Hematopoietic multipotent progenitor cell treated with erythropoietin and hydrocortisone succinate and interleukin-3 and kit ligand, for 4 days (in vitro differentiated cells): ENCODE data around the gene ZNF821.
A peak's percentile ranks its signal among the peaks of the same experiment; 100 is the strongest.
"Not testable (repeated sequence)": the region's sequence is repeated elsewhere in the genome, so short reads cannot be mapped to it uniquely, and the experiment has no call there.

Experiments
- DNase-seq: peaks from one replicate; pipeline ENCODE4 v3.0.0-alpha.2; 2015

ZNF821 gene

GRCh38 chr16:71855937-71856662, 27.9 kb downstream of the ZNF821 start:
- DNase-seq = no peak

- no peak for DNase-seq
Measured at GRCh38 chr16:71854369-71854948, 29.5 kb downstream of the ZNF821 start.

- DNase-seq = no peak
Measured at GRCh38 chr16:71853413-71853812, 30.6 kb downstream of the ZNF821 start.

GRCh38 chr16:71852561-71852960, 31.4 kb downstream of the ZNF821 start:
- no peak for DNase-seq

- no peak for DNase-seq
Measured at GRCh38 chr16:71852158-71852557, 31.8 kb downstream of the ZNF821 start.

- no peak for DNase-seq
Measured at GRCh38 chr16:71851746-71852145, 32.2 kb downstream of the ZNF821 start.

GRCh38 chr16:71848622-71849021, 35.4 kb downstream of the ZNF821 start:
- no peak for DNase-seq

GRCh38 chr16:71847096-71847495, 36.9 kb downstream of the ZNF821 start:
- no peak for DNase-seq

GRCh38 chr16:71846431-71846830, 37.6 kb downstream of the ZNF821 start:
- DNase-seq = peak; percentile 37

GRCh38 chr16:71845639-71846430, 38.1 kb downstream of the ZNF821 start, which contains the start of gene ATXN1L:
Gene ATXN1L, plus strand, starts transcription at chr16:71845976. Its CDS starts 3,765 bp downstream, at chr16:71849741.
- peak; percentile 96 for DNase-seq

GRCh38 chr16:71843572-71843971, 40.4 kb downstream of the ZNF821 start:
- no peak for DNase-seq

GRCh38 chr16:71840052-71840451, 43.9 kb downstream of the ZNF821 start:
- no peak for DNase-seq

GRCh38 chr16:71837150-71837549, 46.8 kb downstream of the ZNF821 start:
- DNase-seq = peak; percentile 19

GRCh38 chr16:71834291-71834690, 49.7 kb downstream of the ZNF821 start:
- no peak for DNase-seq

GRCh38 chr16:71832112-71832511, 51.9 kb downstream of the ZNF821 start:
- DNase-seq = not testable (repeated sequence)

GRCh38 chr16:71831698-71832097, 52.3 kb downstream of the ZNF821 start:
- DNase-seq = not testable (repeated sequence)

GRCh38 chr16:71830359-71830758, 53.6 kb downstream of the ZNF821 start:
- DNase-seq = no peak

- DNase-seq = peak; percentile 29
Measured at GRCh38 chr16:71826533-71827017, 57.4 kb downstream of the ZNF821 start.

- DNase-seq = not testable (repeated sequence)
Measured at GRCh38 chr16:71817155-71817500, 66.9 kb downstream of the ZNF821 start.

GRCh38 chr16:71811261-71811803, 72.7 kb downstream of the ZNF821 start:
- peak; percentile 71 for DNase-seq

- DNase-seq = not testable (repeated sequence)
Measured at GRCh38 chr16:71810155-71810530, 73.8 kb downstream of the ZNF821 start.
